Measurements from ENCODE around the gene ALKBH8. TPM values are rescaled to one million over a fixed set of nuclear protein-coding genes. Genes with fewer than 3 reads are reported as not detected.

The ALKBH8 gene, protein sequence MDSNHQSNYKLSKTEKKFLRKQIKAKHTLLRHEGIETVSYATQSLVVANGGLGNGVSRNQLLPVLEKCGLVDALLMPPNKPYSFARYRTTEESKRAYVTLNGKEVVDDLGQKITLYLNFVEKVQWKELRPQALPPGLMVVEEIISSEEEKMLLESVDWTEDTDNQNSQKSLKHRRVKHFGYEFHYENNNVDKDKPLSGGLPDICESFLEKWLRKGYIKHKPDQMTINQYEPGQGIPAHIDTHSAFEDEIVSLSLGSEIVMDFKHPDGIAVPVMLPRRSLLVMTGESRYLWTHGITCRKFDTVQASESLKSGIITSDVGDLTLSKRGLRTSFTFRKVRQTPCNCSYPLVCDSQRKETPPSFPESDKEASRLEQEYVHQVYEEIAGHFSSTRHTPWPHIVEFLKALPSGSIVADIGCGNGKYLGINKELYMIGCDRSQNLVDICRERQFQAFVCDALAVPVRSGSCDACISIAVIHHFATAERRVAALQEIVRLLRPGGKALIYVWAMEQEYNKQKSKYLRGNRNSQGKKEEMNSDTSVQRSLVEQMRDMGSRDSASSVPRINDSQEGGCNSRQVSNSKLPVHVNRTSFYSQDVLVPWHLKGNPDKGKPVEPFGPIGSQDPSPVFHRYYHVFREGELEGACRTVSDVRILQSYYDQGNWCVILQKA
- 11.5 and 13.8 TPM in 2 replicates for total RNA-seq (2014; rRNA removed; shearing (Covaris generic))

DNA sequence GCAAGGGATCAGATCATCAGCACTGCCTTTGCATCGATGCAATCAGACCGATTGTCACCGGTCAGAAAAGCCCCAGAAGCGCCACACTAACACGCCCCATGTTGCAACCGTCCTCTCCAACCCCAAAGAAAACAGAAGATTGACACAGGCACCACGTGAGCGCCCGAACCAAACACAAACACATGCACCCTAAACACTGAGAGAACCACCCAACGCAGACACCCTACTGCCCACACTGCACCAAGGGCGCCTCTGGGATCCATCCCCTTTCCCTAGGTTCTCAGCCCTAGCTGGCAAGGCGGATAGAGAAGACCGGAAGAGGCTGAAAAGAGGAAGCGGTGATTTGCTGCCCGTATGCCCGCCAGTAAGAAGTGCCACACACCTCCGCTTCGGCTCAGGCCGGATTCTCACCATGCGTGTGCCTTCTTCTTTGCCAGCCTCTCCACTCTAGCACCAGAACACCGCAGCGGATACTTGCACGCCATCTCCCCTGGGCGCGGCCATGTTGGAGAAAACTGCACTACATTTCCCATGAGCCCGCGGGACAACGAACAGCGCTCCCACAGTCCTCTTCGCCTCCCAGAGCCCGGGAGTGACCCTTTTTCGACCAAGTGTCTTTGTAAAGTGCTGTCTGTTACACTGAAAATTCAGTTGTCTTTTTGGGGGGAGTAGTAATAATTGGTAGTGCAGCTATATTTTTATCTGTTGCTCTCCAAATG lies at the start of gene ALKBH8:
ALKBH8 (minus strand) TSS at position 517 of the 719 bp plus-strand sequence. CDS start 4,842 bp downstream, outside the sequence.

DNA sequence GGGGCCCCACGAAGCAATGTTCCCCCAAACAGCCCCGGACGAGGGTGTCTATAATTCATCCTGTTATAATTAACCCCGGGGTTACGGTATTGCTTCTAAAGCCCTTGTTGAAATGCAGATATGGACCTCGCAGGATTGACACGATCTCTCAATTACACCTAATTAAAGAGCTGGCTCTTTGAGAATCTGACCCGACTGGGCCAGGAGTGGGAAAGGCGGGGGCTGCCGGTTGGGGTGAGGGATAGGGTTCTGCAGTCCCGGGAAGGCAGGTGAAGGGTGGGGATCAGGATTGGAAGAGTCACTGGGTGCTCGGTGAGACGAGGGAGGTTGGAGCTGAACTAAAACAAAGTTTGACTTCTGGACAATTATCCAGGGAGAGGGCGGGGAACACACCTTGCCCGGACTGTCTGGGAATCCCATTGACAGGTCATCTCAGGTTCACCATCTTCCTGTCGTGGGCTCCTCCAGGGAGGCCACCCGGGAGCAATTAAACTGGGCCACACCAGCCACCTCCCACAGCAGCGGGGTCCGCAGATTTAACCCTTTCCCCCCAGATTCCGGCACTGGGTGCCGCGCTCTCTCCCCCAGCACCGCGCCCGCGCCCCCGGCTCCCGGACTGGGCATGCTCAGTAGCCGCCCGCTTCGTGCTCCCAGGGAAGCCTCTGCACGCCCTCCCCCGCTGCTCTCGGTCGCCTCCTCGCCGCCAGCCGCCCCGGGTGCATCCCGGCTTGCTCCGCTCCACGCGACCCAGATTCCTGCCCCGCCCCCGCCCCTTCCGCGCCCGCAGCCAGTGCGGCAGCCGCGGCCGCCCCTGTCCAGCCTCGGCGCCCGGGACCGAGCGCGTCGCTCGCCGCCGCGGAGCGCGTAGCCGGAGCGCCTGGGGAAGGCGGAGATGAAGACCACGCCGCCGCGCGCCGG lies 25.2 kb upstream of the ALKBH8 start, which contains the start of gene ELMOD1:
ELMOD1 (plus strand) TSS at position 688 of the 918 bp plus-strand sequence. CDS start 27,043 bp downstream, outside the sequence.

DNA sequence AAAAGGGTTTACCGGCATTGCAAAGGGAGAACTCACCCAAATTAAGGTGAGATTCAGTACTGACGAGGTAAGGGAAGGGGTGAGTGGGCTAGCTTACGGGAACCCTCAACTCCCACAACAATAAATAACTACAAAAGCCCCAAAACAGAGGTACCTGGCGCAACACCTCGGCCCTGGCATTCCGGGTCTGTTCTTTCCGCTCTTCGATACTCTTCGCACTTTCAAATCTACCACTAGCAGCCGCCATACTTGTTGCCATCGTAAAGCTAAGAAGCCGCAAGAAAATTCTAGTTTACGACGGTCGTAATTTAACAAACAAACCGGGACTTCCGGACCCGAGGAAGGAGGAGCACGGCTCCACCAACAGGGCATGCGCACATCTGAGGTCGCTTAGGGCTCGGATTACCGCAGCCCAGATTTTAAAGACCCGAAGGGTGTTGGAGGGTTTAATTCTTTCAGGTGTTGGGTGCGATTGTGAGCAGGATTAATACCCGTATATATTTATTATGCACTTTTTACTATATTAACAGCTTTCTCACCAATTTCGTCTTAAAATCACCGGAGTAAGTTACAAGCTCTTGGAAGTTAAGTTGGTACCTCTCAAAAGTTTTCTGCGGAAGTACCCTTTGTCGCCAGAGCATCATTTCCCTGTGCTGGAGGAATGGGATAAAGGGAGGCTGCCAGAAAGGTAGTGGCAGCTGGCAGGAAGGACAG lies 107.8 kb downstream of the ALKBH8 start, which contains the start of gene CWF19L2:
CWF19L2 (minus strand) TSS at position 268 of the 714 bp plus-strand sequence; CDS start at position 259, 9 bp downstream.

Other genes with a start within 250 kb of the ALKBH8 start
- 12.9 and 13.0 TPM in 2 replicates for gene CWF19L2, start 107.9 kb downstream of the ALKBH8 start, total RNA-seq (2014; rRNA removed; shearing (Covaris generic))
- 0.32 and 0.60 TPM in 2 replicates for gene ELMOD1, start 25.4 kb upstream of the ALKBH8 start, total RNA-seq (2014; rRNA removed; shearing (Covaris generic))
- not detected in 2 replicates for gene SLN, start 146.3 kb upstream of the ALKBH8 start, total RNA-seq (2014; rRNA removed; shearing (Covaris generic))

Measured in A375 (cell line).